Memory B cell (primary cell): Measurements from ENCODE around the gene CD151.

Experiments used
- ATAC-seq: fragments of 150-1000 bp; cut with Tn5 transposase; 2 replicates; pipeline ENCODE4 v1.10.0; 2021; ENCODE audit warnings: low read depth, mild to moderate bottlenecking, moderate library complexity
- DNase-seq, 2 donors: peaks; one replicate each; pipeline ENCODE4 v3.0.0; 2022; ENCODE audit warnings: low spot score in 2 of 2
- H3K27ac Mint-ChIP-seq: one replicate; pipeline ENCODE4 v1.8.0; 2022; ENCODE audit warnings: mild to moderate bottlenecking, moderate library complexity, mixed read lengths
- H3K27me3 Mint-ChIP-seq: one replicate; pipeline ENCODE4 v1.8.0; 2022; ENCODE audit warnings: mixed read lengths
- H3K36me3 Mint-ChIP-seq: one replicate; pipeline ENCODE4 v1.8.0; 2022; ENCODE audit warnings: mild to moderate bottlenecking, mixed read lengths
- H3K4me1 Mint-ChIP-seq: one replicate; pipeline ENCODE4 v1.8.0; 2022; ENCODE audit warnings: mixed read lengths
- H3K4me3 Mint-ChIP-seq: one replicate; pipeline ENCODE4 v1.8.0; 2022; ENCODE audit warnings: mild to moderate bottlenecking, moderate library complexity, mixed read lengths
- H3K9me3 Mint-ChIP-seq: one replicate; pipeline ENCODE4 v1.8.0; 2022; ENCODE audit warnings: mixed read lengths

CD151 gene

GRCh38 chr11:877565-877964, 44.8 kb downstream of the CD151 start:
- DNase-seq: no peak
- H3K27me3 Mint-ChIP-seq: no peaks in the 10 kb centered on the region
- peak; percentile 47 for ATAC-seq

GRCh38 chr11:880447-880846, 47.7 kb downstream of the CD151 start:
- Mint-ChIP-seq H3K4me3 (no peak overlapping the region), H3K27me3 (no peaks in the 10 kb centered on the region), H3K4me1 (no peaks in the 10 kb centered on the region), H3K36me3 (peaks cover 22% of the 10 kb centered on the region), H3K9me3 (no peaks in the 10 kb centered on the region), H3K27ac (no peak overlapping the region)
- ATAC-seq (no peak), DNase-seq (no peak)

More at GRCh38 chr11:877565-877964, 44.8 kb downstream of the CD151 start:
- H3K36me3 Mint-ChIP-seq: peaks cover 28% of the 10 kb centered on the region
- H3K4me1 Mint-ChIP-seq: no peaks in the 10 kb centered on the region
- H3K4me3 Mint-ChIP-seq: no peak overlapping the region
- no peak overlapping the region for H3K27ac Mint-ChIP-seq
- no peaks in the 10 kb centered on the region for H3K9me3 Mint-ChIP-seq

- no peaks in the 10 kb centered on the region for H3K4me1 Mint-ChIP-seq
- H3K9me3 Mint-ChIP-seq: no peaks in the 10 kb centered on the region
- H3K4me3 Mint-ChIP-seq: no peak overlapping the region
- DNase-seq (no peak), ATAC-seq (no peak)
- H3K27me3 Mint-ChIP-seq: no peaks in the 10 kb centered on the region
- H3K36me3 Mint-ChIP-seq: peaks cover 21% of the 10 kb centered on the region
- H3K27ac Mint-ChIP-seq: peak overlapping the region; percentile 10
Measured at GRCh38 chr11:882596-882995, 49.8 kb downstream of the CD151 start.

- ATAC-seq: no peak
- H3K27me3 Mint-ChIP-seq: no peaks in the 10 kb centered on the region
- peaks cover 18% of the 10 kb centered on the region for H3K36me3 Mint-ChIP-seq
- H3K27ac Mint-ChIP-seq: no peak overlapping the region
- H3K4me1 Mint-ChIP-seq: no peaks in the 10 kb centered on the region
- H3K9me3 Mint-ChIP-seq: no peaks in the 10 kb centered on the region
- DNase-seq: no peak
- H3K4me3 Mint-ChIP-seq: no peak overlapping the region
Measured at GRCh38 chr11:883527-883926, 50.8 kb downstream of the CD151 start.

GRCh38 chr11:884578-885070, 51.9 kb downstream of the CD151 start:
- Mint-ChIP-seq H3K27me3 (no peaks in the 10 kb centered on the region), H3K4me3 (no peak overlapping the region), H3K4me1 (peaks cover 3% of the 10 kb centered on the region), H3K9me3 (no peaks in the 10 kb centered on the region), H3K36me3 (peaks cover 19% of the 10 kb centered on the region), H3K27ac (no peak overlapping the region)
- ATAC-seq (no peak), DNase-seq (no peak)

- ATAC-seq: no peak
- H3K36me3 Mint-ChIP-seq: peaks cover 16% of the 10 kb centered on the region
Measured at GRCh38 chr11:886568-886967, 53.8 kb downstream of the CD151 start.

GRCh38 chr11:887589-887988, 54.8 kb downstream of the CD151 start:
- DNase-seq: no peak
- Mint-ChIP-seq H3K9me3 (no peaks in the 10 kb centered on the region), H3K36me3 (peaks cover 11% of the 10 kb centered on the region), H3K27ac (no peak overlapping the region), H3K4me1 (peaks cover 3% of the 10 kb centered on the region), H3K4me3 (no peak overlapping the region), H3K27me3 (no peaks in the 10 kb centered on the region)
- ATAC-seq: no peak

More at GRCh38 chr11:886568-886967, 53.8 kb downstream of the CD151 start:
- Mint-ChIP-seq H3K27ac (no peak overlapping the region), H3K4me3 (no peak overlapping the region), H3K4me1 (peaks cover 3% of the 10 kb centered on the region), H3K9me3 (no peaks in the 10 kb centered on the region), H3K27me3 (no peaks in the 10 kb centered on the region)
- no peak for DNase-seq
